ENCODE measurements around the gene RPS18. TPM values are rescaled to one million over a fixed set of nuclear protein-coding genes. Genes with fewer than 3 reads are reported as not detected.
A peak's percentile ranks its signal among the peaks of the same experiment; 100 is the strongest.

Gene RPS18
- total and polyA plus RNA-seq, 2 of the 13 experiments (the other 11 are each of a cell fraction or from before 2014, with no cell fraction given): 3,896 to 5,806 TPM

- TF ChIP-seq, protein P1, sequence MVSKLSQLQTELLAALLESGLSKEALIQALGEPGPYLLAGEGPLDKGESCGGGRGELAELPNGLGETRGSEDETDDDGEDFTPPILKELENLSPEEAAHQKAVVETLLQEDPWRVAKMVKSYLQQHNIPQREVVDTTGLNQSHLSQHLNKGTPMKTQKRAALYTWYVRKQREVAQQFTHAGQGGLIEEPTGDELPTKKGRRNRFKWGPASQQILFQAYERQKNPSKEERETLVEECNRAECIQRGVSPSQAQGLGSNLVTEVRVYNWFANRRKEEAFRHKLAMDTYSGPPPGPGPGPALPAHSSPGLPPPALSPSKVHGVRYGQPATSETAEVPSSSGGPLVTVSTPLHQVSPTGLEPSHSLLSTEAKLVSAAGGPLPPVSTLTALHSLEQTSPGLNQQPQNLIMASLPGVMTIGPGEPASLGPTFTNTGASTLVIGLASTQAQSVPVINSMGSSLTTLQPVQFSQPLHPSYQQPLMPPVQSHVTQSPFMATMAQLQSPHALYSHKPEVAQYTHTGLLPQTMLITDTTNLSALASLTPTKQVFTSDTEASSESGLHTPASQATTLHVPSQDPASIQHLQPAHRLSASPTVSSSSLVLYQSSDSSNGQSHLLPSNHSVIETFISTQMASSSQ (IDR thresholded peaks at IDR 0.05; ENCODE audit: low read depth): no peak
- TF ChIP-seq, protein P1 (CRISPR knock-in tag; IDR thresholded peaks at IDR 0.05; ENCODE audit: borderline replicate concordance): no peak
- TF ChIP-seq POLR2G (IDR thresholded peaks at IDR 0.05; ENCODE audit: low read depth, low read length) (no peak), ZNF329 (CRISPR knock-in tag; IDR thresholded peaks at IDR 0.05; ENCODE audit: low read depth) (no peak), HCFC1 (IDR thresholded peaks at IDR 0.05; ENCODE audit: low read depth, low read length) (no peak), MXD4 (CRISPR knock-in tag; IDR thresholded peaks at IDR 0.05) (no peak; the same call in 1 of the 2 replicates), PBX3 (CRISPR knock-in tag; IDR thresholded peaks at IDR 0.05; ENCODE audit: borderline replicate concordance) (no peak), CC2D1A (CRISPR knock-in tag; IDR thresholded peaks at IDR 0.05) (no peak), KDM3A (CRISPR knock-in tag; IDR thresholded peaks at IDR 0.05; ENCODE audit: low read depth) (no peak), RORA (CRISPR knock-in tag; IDR thresholded peaks at IDR 0.05) (no peak), ZNF263 (CRISPR knock-in tag; IDR thresholded peaks at IDR 0.05) (no peak), SRSF1 (optimal IDR thresholded peaks at IDR 0.05; ENCODE audit: low read depth, low read length) (no peak), ZNF567 (CRISPR knock-in tag; IDR thresholded peaks at IDR 0.05; ENCODE audit: borderline replicate concordance) (no peak), YEATS4 (CRISPR knock-in tag; IDR thresholded peaks at IDR 0.05; ENCODE audit: borderline replicate concordance) (no peak), ZNF770 (CRISPR knock-in tag; IDR thresholded peaks at IDR 0.05) (no peak), TOPORS (CRISPR knock-in tag; IDR thresholded peaks at IDR 0.05) (no peak)
- TF ChIP-seq, protein P2, sequence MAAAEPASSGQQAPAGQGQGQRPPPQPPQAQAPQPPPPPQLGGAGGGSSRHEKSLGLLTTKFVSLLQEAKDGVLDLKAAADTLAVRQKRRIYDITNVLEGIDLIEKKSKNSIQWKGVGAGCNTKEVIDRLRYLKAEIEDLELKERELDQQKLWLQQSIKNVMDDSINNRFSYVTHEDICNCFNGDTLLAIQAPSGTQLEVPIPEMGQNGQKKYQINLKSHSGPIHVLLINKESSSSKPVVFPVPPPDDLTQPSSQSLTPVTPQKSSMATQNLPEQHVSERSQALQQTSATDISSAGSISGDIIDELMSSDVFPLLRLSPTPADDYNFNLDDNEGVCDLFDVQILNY (CRISPR knock-in tag; conservative IDR thresholded peaks at IDR 0.05): no peak
- TF ChIP-seq, protein P3, sequence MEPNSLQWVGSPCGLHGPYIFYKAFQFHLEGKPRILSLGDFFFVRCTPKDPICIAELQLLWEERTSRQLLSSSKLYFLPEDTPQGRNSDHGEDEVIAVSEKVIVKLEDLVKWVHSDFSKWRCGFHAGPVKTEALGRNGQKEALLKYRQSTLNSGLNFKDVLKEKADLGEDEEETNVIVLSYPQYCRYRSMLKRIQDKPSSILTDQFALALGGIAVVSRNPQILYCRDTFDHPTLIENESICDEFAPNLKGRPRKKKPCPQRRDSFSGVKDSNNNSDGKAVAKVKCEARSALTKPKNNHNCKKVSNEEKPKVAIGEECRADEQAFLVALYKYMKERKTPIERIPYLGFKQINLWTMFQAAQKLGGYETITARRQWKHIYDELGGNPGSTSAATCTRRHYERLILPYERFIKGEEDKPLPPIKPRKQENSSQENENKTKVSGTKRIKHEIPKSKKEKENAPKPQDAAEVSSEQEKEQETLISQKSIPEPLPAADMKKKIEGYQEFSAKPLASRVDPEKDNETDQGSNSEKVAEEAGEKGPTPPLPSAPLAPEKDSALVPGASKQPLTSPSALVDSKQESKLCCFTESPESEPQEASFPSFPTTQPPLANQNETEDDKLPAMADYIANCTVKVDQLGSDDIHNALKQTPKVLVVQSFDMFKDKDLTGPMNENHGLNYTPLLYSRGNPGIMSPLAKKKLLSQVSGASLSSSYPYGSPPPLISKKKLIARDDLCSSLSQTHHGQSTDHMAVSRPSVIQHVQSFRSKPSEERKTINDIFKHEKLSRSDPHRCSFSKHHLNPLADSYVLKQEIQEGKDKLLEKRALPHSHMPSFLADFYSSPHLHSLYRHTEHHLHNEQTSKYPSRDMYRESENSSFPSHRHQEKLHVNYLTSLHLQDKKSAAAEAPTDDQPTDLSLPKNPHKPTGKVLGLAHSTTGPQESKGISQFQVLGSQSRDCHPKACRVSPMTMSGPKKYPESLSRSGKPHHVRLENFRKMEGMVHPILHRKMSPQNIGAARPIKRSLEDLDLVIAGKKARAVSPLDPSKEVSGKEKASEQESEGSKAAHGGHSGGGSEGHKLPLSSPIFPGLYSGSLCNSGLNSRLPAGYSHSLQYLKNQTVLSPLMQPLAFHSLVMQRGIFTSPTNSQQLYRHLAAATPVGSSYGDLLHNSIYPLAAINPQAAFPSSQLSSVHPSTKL (CRISPR knock-in tag; IDR thresholded peaks at IDR 0.05): 0 out of 2 replicates have a peak, but pooled peaks have one; percentile 4
These were observed 41.3 kb downstream of the RPS18 start (continued) for GRCh38 chr6:33313105-33313708.

All from HepG2 (cell line).